Left ventricle myocardium inferior (tissue), 1 donor: ENCODE results near the gene DLGAP4. TPM values are rescaled to one million over a fixed set of nuclear protein-coding genes. Genes with fewer than 3 reads are reported as not detected.
"Not testable (repeated sequence)": the region's sequence is repeated elsewhere in the genome, so short reads cannot be mapped to it uniquely, and the experiment has no call there.

Source experiments
- DNase-seq: peaks from one replicate; pipeline ENCODE4 v3.0.0-alpha.2; 2020
- H3K27ac ChIP-seq: fragments of 200-600 bp; replicated peaks from 2 replicates; pipeline ENCODE4 v1.8.0; 2021
- H3K27me3 ChIP-seq: fragments of 200-600 bp; 2 replicates; pipeline ENCODE4 v1.8.0; 2021; ENCODE audit warnings: low read depth
- H3K36me3 ChIP-seq: fragments of 200-600 bp; 2 replicates; pipeline ENCODE4 v1.8.0; 2021
- H3K4me1 ChIP-seq: fragments of 200-600 bp; 2 replicates; pipeline ENCODE4 v1.8.0; 2021
- H3K4me3 ChIP-seq: fragments of 200-600 bp; 2 replicates; pipeline ENCODE4 v1.8.0; 2021; ENCODE audit warnings: mild to moderate bottlenecking, moderate library complexity
- H3K9me3 ChIP-seq: fragments of 200-600 bp; replicated peaks from 2 replicates; pipeline ENCODE4 v1.8.0; 2021
- intact Hi-C: fragments of 100-400 bp; cut with micrococcal nuclease; formaldehyde crosslinking; loops from one replicate; pipeline ENCODE4 v1.11.0; 2022
- total RNA-seq: library from RNA; stranded (reverse); fragmentation: NEBNext Ultra II Directional; extraction: Animal tissue kit (Norgen Biotek cat#: 25700); gene quantifications from one replicate; pipeline ENCODE4 v1.2.1, GENCODE V29; 2021
- TF ChIP-seq, protein P1 (sequence below): fragments of 200-600 bp; IDR thresholded peaks from 2 replicates; pipeline ENCODE4 v1.8.0; 2021; ENCODE audit warnings: antibody characterized with exemption, mild to moderate bottlenecking, borderline replicate concordance
- donor health status: DM: no; HTN: yes; CAD: no; lungs with severe emphysema.

The DLGAP4 gene
- total RNA-seq, 1 donor from 2014 or later, result 51.7 TPM

DNA sequence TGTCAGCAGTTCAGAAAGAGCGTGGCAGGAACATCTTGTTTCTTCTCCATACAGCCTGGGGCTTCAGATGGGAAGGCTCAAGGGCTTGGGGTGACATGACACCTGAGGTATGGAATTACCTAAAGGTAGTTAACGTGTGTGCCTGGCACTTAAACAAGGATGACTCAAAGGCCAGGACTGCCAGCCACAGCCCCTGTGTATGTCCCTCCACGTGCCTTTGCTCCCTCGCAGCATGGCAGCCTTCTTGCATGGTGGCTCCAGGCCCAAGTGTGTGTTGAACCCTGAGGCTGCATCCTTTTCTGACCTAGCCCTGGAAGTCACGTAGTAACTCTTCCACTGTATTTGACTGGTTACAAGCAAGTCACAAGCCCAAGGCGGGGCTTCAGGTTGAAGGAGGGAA is 201.6 kb downstream of the DLGAP4 start:
- no peak for DNase-seq
- TF ChIP-seq, protein P1, sequence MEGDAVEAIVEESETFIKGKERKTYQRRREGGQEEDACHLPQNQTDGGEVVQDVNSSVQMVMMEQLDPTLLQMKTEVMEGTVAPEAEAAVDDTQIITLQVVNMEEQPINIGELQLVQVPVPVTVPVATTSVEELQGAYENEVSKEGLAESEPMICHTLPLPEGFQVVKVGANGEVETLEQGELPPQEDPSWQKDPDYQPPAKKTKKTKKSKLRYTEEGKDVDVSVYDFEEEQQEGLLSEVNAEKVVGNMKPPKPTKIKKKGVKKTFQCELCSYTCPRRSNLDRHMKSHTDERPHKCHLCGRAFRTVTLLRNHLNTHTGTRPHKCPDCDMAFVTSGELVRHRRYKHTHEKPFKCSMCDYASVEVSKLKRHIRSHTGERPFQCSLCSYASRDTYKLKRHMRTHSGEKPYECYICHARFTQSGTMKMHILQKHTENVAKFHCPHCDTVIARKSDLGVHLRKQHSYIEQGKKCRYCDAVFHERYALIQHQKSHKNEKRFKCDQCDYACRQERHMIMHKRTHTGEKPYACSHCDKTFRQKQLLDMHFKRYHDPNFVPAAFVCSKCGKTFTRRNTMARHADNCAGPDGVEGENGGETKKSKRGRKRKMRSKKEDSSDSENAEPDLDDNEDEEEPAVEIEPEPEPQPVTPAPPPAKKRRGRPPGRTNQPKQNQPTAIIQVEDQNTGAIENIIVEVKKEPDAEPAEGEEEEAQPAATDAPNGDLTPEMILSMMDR, result no peak
- H3K27ac ChIP-seq, result no peak overlapping the region

DNA sequence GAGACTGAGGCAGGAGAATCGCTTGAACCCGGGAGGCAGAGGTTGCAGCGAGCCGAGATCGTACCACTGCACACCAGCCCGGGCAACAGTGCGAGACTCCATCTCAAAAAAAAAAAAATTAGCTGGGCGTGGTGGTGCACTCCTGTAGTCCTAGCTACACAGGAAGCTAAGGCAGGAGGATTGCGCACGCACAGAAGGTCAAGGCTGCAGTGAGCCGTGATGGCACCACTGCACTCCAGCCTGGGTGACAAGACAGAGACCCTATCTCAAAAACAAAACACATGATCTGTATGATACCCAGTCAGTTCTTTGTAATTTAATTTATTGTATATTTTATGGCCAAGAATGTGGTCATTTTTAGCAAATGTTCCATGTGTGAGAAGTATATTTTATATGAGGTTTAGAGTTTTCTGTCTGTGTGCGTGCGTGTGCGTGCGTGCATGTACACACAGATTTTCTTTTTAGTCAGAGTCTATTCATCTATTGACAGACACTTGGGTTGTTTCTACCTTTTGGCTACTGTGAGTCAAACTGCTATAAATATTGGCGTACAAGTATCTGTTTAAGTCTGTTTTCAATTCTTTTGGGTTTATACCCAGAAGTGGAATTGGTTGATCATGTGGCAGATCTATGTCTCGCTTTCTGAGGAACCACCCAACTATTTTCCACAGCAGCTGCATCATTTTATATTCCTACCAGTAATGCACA is 213.0 kb downstream of the DLGAP4 start:
- TF ChIP-seq, protein P1, result no peak
- Histone ChIP-seq H3K9me3 (no peaks in the 10 kb centered on the region), H3K27me3 (no peaks in the 10 kb centered on the region), H3K4me3 (no peak overlapping the region), H3K4me1 (peaks cover 22% of the 10 kb centered on the region), H3K27ac (no peak overlapping the region), H3K36me3 (peaks cover 59% of the 10 kb centered on the region)
- intact Hi-C loops, result no loop called here
- no peak for DNase-seq

More for the DNA sequence above, 201.6 kb downstream of the DLGAP4 start:
- intact Hi-C loops, result no loop called here
- H3K4me1 ChIP-seq, result no peaks in the 10 kb centered on the region
- H3K9me3 ChIP-seq, result no peaks in the 10 kb centered on the region
- H3K4me3 ChIP-seq, result no peak overlapping the region
- no peaks in the 10 kb centered on the region for H3K27me3 ChIP-seq
- peaks cover 94% of the 10 kb centered on the region for H3K36me3 ChIP-seq

DNA sequence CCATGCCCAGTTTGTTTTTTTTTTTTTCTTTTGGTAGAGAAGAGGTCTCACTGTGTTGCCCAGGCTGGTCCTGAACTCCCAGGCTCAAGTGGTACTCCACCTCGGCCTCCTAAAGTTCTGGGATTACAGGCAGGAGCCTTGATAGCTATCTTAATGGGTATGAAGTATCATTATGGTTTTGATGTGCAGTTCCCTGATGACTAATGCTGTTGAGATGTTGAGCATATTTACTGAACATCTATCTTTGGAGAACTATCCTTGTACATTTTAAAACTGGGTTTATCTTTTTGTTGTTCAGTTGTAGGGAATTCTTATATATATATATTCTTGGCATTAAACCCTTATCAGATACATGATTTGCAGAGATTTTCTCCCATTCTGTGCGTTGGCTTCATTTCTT is 213.8 kb downstream of the DLGAP4 start:
- H3K4me1 ChIP-seq, result peaks cover 22% of the 10 kb centered on the region
- DNase-seq, result no peak
- intact Hi-C loops, result no loop called here
- H3K4me3 ChIP-seq, result no peak overlapping the region
- TF ChIP-seq, protein P1, result no peak
- no peaks in the 10 kb centered on the region for H3K27me3 ChIP-seq
- H3K27ac ChIP-seq, result no peak overlapping the region
- peaks cover 60% of the 10 kb centered on the region for H3K36me3 ChIP-seq
- no peaks in the 10 kb centered on the region for H3K9me3 ChIP-seq

DNA sequence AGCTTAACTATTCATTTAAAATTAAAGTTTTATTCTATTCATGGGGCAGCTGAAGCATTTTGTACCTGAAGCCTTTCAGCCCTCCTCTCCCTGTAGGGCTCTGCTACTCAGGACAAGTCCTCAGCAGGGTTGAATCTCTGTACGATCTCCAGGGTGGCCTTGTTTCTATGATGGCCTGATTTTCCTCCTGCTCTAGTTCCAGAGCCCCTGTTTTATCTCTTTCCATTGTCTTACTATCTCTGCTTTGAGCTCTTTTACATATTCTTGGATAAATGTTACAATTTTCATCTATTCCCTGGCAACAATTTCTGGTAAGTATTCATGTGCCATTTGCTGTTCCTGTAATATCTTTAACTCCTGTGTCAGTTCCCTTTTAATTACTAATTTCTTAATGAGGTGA is 215.4 kb downstream of the DLGAP4 start:
- H3K9me3 ChIP-seq, result no peaks in the 10 kb centered on the region
- DNase-seq, result no peak
- H3K27ac ChIP-seq, result no peak overlapping the region
- H3K4me1 ChIP-seq, result peaks cover 13% of the 10 kb centered on the region
- no peaks in the 10 kb centered on the region for H3K27me3 ChIP-seq
- H3K4me3 ChIP-seq, result no peak overlapping the region
- intact Hi-C loops, result no loop called here
- TF ChIP-seq, protein P1, result no peak
- H3K36me3 ChIP-seq, result peaks cover 65% of the 10 kb centered on the region

DNA sequence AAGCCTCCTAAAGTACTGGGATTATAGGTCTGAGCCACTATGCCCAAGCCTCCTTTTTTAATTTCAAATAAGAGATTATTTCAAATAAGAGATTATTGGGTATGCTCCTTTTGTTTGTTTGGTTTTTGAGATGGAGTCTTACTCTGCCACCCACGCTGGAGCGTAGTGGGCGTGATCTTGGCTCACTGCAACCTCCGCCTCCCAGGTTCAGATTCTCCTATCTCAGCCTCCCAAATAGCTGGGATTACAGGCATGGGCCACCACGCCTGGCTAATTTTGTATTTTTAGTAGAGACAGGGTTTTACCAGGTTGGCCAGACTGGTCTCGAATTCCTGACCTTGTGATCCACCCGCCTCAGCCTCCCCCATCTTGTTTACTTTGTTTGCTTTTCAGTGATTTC is 216.3 kb downstream of the DLGAP4 start:
- Histone ChIP-seq H3K36me3 (peaks cover 66% of the 10 kb centered on the region), H3K4me1 (peaks cover 13% of the 10 kb centered on the region)
- H3K27me3 ChIP-seq, intact Hi-C loops, DNase-seq, H3K4me3 ChIP-seq, H3K27ac ChIP-seq, H3K9me3 ChIP-seq: not testable (repeated sequence)

DNA sequence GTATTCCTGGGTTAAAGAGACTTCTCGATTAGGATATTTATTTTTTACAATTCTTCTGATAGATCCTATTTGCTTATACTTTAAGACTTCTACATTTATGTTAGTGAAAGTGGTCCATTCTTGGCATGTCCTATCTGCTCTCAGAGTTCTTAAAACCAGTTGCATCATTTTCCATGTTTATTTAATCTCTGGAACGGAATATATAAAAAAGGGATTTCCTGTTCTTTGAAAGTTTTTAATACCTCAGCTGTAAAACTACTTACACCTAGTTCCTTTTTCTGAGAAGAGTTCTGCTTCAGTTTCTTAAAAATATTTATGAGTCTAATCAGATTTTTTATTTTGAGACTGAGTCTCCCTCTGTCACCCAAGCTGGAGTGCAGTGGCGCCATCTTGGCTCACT is 217.2 kb downstream of the DLGAP4 start:
- H3K36me3 ChIP-seq, result peaks cover 68% of the 10 kb centered on the region
- H3K9me3 ChIP-seq, result no peaks in the 10 kb centered on the region
- H3K4me1 ChIP-seq, result peaks cover 13% of the 10 kb centered on the region
- no peak for DNase-seq
- intact Hi-C loops, result no loop called here
- H3K27ac ChIP-seq, result no peak overlapping the region
- H3K27me3 ChIP-seq, result no peaks in the 10 kb centered on the region
- TF ChIP-seq, protein P1, result no peak
- no peak overlapping the region for H3K4me3 ChIP-seq
